ENCODE results near the gene ABHD15.

- TF ChIP-seq ZFP3 (CRISPR knock-in tag; IDR thresholded peaks at IDR 0.05) (no peak), CSDC2 (CRISPR knock-in tag; IDR thresholded peaks at IDR 0.05) (no peak), TSHZ2 (CRISPR knock-in tag; IDR thresholded peaks at IDR 0.05) (no peak), ISL1 (CRISPR knock-in tag; IDR thresholded peaks at IDR 0.05) (no peak), ZNF8 (CRISPR knock-in tag; IDR thresholded peaks at IDR 0.05) (no peak), CREB5 (CRISPR knock-in tag; IDR thresholded peaks at IDR 0.05; ENCODE audit: low read depth) (no peak)
Measured at GRCh38 chr17:29615492-29616299, 48.9 kb upstream of the ABHD15 start.

All from SK-N-SH treated with all-trans-retinoic acid at 6 μM for 48 hours (cell line).